GM12864 (cell line): ENCODE data around the gene CSTF1.

ENCODE experiments used
- DNase-seq: peaks from one replicate; pipeline ENCODE4 v3.0.0-alpha.2; 2011; ENCODE audit warnings: low read depth
- H3K4me3 ChIP-seq: 2 replicates; pipeline ENCODE4 v1.5.1; 2011; ENCODE audit warnings: mild to moderate bottlenecking, low read depth, low read length, control low read depth
- TF ChIP-seq, protein P1 (sequence below): IDR thresholded peaks from 2 replicates; pipeline ENCODE4 v1.5.1; 2011; ENCODE audit warnings: low read depth, mild to moderate bottlenecking, moderate library complexity, low read length, control low read depth, inconsistent platforms; ENCODE audit errors: missing control alignments

Gene CSTF1

DNA sequence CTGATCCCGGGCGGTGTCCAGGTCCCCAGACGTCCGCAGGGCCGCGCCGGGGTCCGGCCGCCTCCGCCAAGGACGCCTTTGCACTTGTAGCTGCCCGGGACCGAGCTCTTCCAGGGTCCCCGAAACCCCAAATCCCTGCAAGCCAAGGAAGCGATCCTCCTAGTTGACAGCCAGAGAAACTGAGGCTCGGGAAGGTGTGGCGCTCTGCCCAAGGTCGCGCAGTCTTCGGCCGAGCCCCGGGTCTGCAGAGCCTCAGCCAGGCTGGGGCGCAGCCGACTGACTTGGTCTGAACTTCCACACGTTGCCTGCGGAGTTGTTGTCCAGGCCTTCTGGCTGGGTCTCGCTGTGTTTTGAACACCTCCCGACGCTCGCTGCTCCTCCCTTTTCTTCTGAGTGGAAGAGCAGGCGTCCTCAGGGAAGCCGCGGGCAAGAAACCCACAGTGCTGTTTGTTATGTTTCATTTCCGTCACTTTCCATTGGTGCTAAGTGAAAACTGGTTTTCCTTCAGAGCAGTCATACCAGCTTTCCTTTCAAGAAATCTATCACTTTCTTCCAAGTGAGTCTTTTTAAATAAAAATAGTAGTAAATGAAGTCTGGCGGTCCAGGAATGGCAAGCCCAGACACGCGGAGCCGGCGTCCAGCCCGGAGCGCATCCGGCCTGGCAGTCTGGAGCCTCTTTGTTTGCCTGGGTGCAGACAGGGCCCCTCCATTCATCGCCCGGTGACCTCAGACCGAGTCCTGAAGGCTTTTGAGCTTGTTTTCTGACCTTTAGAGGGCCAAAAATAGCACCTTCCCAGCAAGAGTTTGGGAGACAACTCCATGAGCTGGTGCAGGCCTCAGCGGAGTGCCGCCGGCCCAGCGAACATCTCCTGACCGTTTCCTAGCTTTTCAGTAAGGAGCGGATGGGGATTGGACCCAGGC, 33.0 kb upstream of the CSTF1 start:
- DNase-seq: no peak
- peak overlapping the region; percentile 74 for H3K4me3 ChIP-seq
- TF ChIP-seq, protein P1, sequence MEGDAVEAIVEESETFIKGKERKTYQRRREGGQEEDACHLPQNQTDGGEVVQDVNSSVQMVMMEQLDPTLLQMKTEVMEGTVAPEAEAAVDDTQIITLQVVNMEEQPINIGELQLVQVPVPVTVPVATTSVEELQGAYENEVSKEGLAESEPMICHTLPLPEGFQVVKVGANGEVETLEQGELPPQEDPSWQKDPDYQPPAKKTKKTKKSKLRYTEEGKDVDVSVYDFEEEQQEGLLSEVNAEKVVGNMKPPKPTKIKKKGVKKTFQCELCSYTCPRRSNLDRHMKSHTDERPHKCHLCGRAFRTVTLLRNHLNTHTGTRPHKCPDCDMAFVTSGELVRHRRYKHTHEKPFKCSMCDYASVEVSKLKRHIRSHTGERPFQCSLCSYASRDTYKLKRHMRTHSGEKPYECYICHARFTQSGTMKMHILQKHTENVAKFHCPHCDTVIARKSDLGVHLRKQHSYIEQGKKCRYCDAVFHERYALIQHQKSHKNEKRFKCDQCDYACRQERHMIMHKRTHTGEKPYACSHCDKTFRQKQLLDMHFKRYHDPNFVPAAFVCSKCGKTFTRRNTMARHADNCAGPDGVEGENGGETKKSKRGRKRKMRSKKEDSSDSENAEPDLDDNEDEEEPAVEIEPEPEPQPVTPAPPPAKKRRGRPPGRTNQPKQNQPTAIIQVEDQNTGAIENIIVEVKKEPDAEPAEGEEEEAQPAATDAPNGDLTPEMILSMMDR: no peak

DNA sequence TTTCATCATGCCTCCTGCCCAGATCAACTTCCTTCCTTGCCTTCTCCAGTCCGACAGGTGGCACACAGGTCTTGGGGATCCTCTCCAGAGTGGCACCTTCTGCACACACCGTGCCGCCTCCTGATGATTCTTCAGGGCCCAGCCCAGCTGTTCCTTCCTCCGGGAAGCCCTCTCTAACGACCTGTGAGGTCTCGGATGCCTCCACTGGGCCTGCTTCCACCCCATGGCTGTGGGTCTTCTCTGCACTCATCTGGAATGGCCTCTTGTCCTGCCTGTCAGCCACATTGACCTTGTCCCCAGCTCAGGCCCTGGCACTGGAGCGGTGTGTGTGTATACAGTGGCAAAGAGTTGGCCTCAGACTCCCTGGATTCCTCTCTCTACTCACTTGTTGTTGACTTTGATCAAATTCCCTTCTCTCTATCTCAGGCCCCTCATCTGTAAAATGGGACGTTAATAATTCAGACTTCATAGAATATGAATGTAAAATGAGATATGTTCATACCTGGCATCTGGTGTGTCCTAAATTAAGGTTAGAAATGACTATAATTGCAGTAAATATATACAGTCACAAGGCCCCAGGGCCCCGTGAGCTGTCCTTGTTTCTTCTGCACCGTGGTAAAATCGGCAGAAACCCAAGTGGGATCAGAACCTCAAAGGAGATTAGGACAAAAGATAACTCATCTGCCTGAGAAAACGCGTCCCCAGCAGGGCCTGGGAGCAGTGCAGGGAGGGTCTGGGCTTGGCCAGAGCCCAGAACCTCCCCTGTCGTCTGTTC, 32.1 kb upstream of the CSTF1 start:
- DNase-seq: no peak
- TF ChIP-seq, protein P1: no peak
- no peak overlapping the region for H3K4me3 ChIP-seq

DNA sequence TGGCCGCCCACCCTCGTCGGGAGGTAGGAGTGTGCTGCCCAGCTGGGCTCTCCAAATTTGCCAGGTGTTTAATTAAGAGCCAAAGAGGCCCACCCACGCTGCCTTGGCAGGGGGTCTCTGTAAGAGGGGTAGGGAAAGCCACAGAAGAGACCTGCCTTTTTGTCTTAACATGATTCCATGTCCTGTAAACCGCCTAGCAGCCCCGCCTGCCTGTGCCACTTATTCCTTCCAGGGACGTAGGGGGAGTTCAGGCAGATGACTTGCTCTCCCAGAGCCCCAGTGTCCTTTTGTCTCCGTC, 31.6 kb upstream of the CSTF1 start:
- no peak overlapping the region for H3K4me3 ChIP-seq
- no peak for DNase-seq

DNA sequence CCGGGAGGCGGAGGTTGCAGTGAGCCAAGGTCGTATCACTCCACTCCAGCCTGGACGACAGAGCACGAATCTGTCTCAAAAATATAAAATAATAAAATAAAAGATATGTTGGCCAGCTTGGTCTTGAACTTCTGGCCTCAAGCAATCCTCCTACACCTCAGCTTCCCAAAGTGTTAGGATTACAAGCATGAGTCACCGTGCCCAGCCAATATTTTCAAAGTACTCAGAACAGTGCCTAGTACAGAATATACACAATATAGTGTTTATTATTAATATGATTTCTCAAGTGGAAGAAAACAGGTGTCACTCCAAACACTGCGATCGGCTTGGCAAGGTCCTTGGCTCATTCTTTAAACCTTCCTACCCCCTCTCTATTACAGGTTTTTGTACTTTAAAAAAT, 30.5 kb upstream of the CSTF1 start:
- H3K4me3 ChIP-seq: no peak overlapping the region
- DNase-seq: no peak
- TF ChIP-seq, protein P1: no peak

More for the DNA sequence above, 31.6 kb upstream of the CSTF1 start:
- TF ChIP-seq, protein P1: no peak

DNA sequence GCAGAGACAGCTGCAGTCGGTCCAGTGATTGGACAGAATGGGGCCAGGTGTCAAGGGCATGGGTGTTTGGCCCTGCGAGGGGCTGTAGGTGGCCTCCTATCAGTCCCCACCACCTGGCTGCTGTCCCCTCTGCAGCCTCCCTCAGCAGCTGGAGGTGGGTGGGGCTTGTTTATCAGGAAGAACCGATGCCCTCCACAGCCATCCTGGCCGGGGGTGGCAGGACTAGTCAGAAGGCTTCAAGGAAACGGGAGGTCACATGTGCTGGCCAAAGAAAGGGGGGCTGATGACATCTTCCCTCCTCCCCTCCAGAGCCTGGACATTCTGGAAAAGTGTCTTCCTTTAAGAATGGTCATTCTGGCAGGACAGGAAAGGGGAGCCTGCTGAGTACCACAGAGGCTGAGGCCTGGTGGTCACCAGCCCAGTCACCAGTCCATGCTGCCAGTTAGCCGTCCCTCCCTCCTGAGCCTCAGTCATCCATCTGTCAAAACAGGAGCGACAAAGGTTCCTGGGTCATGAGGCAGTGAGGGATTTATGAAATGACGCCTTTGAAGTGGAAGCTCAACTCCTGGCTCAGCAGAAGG, 29.5 kb upstream of the CSTF1 start:
- no peak for DNase-seq
- H3K4me3 ChIP-seq: no peak overlapping the region
- TF ChIP-seq, protein P1: no peak

DNA sequence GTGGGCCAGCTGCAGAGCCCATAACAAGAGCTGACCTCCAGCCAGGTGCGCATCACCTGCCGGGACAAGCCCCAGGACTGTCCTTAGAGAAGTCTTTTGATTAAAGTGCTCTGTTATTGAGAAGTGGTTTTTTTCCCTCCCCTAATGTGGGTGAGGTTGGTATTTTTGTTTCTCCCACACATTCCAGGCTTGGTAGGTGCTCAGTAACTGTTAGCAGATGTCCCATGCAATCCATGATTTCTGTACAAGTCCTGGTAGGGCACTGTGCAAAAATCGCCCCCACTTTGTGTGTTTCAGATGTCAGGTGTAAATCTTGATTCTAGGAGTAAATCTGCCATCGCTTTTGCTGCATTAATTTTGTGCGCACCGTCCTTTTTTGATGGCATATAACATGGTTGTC, 29.0 kb upstream of the CSTF1 start:
- DNase-seq: no peak
- TF ChIP-seq, protein P1: no peak
- no peak overlapping the region for H3K4me3 ChIP-seq
